SHP77 (cell line): ENCODE data around the gene ULK4.
A peak's percentile ranks its signal among the peaks of the same experiment; 100 is the strongest.
"Not testable (repeated sequence)": the region's sequence is repeated elsewhere in the genome, so short reads cannot be mapped to it uniquely, and the experiment has no call there.

Experiments used
- DNase-seq, 2 experiments: peaks; one replicate each; lab custom pipeline; 2025; lab: John Stamatoyannopoulos, UW

ULK4 gene

GRCh38 chr3:41867533-41867932, 94.4 kb downstream of the ULK4 start:
- no peak for DNase-seq

- DNase-seq: no peak
Observed at GRCh38 chr3:41866298-41866697, 95.6 kb downstream of the ULK4 start.

GRCh38 chr3:41863024-41863423, 98.9 kb downstream of the ULK4 start:
- DNase-seq: peak; percentile 3

- not testable (repeated sequence) for DNase-seq
Observed at GRCh38 chr3:41860489-41860888, 101.4 kb downstream of the ULK4 start.

- DNase-seq: no peak
Observed at GRCh38 chr3:41854956-41855355, 106.9 kb downstream of the ULK4 start.

GRCh38 chr3:41853540-41854196, 108.2 kb downstream of the ULK4 start:
- DNase-seq: no peak

GRCh38 chr3:41848753-41849574, 112.9 kb downstream of the ULK4 start:
- no peak for DNase-seq

- DNase-seq: no peak
Observed at GRCh38 chr3:41847679-41848078, 114.2 kb downstream of the ULK4 start.

GRCh38 chr3:41846850-41847249, 115.1 kb downstream of the ULK4 start:
- DNase-seq: no peak

- DNase-seq: no peak
Observed at GRCh38 chr3:41845826-41846225, 116.1 kb downstream of the ULK4 start.

GRCh38 chr3:41844256-41844655, 117.6 kb downstream of the ULK4 start:
- DNase-seq: not testable (repeated sequence)

- not testable (repeated sequence) for DNase-seq
Observed at GRCh38 chr3:41840936-41841668, 120.8 kb downstream of the ULK4 start.

- no peak for DNase-seq
Observed at GRCh38 chr3:41836360-41837134, 125.4 kb downstream of the ULK4 start.

- DNase-seq: no peak
Observed at GRCh38 chr3:41833628-41834027, 128.3 kb downstream of the ULK4 start.

GRCh38 chr3:41819236-41819635, 142.7 kb downstream of the ULK4 start:
- DNase-seq: no peak

- DNase-seq: no peak
Observed at GRCh38 chr3:41808618-41809017, 153.3 kb downstream of the ULK4 start.

GRCh38 chr3:41808152-41808551, 153.8 kb downstream of the ULK4 start:
- DNase-seq: no peak

GRCh38 chr3:41794748-41795589, 166.9 kb downstream of the ULK4 start:
- DNase-seq: no peak

GRCh38 chr3:41792806-41793205, 169.1 kb downstream of the ULK4 start:
- no peak for DNase-seq

GRCh38 chr3:41769106-41769505, 192.8 kb downstream of the ULK4 start:
- DNase-seq: no peak

GRCh38 chr3:41768363-41768762, 193.5 kb downstream of the ULK4 start:
- no peak for DNase-seq
